GM03348 (cell line): ENCODE results near the gene FRS3.
A peak's percentile ranks its signal among the peaks of the same experiment; 100 is the strongest.

Experiments used
- DNase-seq: peaks from one replicate; pipeline ENCODE4 v3.0.0; 2012; ENCODE audit warnings: low spot score

The FRS3 gene

DNA sequence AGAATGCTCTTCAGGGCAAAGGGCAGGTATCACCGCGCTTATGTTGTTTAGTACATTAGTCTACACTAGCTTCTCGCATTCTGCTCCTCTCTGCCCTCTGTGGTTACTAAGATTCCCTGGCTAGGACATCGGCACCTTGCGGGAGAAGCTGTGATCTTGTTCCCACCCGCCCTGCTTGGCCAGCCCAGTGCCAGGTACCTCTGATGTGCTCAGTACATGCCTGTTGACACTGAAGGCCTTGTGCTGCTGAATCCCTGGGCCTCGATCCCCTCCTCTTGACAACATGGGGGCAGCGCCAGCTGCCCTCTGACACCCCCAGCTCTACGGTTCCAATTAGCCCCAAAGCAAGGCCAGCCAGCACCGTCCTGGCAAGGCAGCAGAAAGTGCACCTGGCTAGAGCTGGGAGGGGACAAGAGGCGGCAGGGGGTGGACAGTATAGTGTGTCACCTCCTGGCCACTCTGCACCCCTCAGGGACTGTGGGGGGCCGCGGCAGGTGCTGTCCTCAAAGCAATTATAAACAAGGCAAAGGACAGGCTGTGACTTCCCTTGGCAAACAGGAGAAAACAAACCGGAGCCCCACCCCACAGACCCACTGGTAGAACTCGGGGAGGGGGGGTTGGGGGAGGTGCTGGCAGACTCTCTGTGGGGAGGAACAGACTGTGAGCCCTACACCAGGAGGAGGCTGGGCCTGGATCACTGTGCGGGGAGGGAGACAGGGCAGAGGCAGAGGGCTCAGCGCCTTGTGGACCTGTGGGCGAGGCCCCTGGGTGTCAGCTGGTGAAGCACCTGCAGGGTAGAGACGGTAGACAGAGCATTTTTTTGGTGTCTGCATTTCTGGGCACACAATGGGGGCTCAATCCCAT lies 51.4 kb downstream of the FRS3 start:
- DNase-seq, result no peak

GRCh38 chr6:41727705-41728072 lies 52.0 kb downstream of the FRS3 start:
- no peak for DNase-seq

DNA sequence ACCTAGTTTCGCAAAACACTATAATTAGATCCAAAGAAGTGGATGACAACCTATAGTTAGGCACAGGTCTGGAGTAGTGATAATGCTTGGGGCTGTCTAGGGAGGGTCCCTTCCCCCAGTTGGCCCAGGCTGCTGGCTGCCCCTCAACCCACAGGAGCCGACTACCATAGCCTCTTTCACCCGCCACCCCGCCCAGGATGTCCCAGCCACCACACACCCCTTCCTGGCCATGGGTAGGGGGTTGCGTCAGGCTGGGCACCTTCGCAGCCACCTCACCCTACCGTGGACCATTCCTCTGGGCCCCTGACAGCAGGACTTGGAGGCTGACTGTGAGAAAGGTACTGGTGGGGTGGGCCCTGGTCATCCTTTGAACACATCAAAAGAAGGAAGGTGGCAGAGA lies 52.8 kb downstream of the FRS3 start:
- no peak for DNase-seq

- no peak for DNase-seq
Observed at GRCh38 chr6:41724586-41725501, 54.9 kb downstream of the FRS3 start.

DNA sequence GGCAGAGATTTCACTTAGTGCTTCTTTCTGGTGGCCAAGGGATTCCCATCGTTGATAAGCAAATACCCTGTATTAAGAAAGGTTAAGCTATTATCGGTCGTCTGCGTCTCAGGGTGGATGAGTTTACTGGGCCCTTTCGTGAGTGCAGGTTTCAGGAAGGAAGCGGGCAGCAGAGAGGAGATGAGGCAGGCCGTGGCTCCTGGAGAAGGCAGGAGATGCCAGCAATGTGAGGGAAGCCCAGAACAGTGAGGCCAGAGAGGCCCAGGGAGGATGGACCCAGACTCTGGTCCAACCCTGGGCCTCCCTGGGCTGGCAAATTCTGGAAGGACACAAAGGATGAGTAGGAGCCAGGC lies 55.5 kb downstream of the FRS3 start:
- no peak for DNase-seq

DNA sequence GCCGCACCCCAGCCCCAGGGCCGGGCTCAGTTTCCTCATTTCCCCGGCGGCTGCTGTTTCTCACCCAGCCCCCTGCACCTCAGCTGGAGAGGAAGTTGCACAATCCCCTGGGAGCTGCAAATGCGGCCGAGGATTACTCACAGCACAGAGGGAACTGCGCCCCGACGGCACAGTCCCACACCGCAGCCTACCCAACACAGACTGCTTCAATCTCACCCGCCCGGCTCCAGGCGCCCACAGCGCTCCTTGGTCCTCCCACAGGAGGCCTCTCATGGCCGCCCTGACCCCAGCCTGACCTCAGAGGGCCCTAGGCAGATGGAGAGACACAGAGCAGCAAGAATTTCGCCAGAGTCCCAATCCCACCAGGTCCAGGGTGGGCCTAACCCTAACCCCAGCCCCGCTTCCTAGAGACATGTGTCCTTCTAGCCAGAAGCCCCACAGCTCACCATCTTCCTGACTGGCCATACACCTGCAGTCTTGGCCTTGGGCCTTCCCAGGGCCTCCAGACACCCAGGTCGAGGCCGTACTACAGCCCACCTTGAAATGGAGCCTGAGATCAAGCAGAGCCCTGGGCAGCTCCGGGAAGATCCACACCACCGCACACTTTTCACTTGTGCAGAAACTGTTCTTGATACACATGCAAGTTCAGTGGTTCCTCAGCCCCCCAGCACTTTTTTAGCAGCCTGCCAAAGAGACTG lies 56.0 kb downstream of the FRS3 start:
- peak; percentile 96 for DNase-seq

DNA sequence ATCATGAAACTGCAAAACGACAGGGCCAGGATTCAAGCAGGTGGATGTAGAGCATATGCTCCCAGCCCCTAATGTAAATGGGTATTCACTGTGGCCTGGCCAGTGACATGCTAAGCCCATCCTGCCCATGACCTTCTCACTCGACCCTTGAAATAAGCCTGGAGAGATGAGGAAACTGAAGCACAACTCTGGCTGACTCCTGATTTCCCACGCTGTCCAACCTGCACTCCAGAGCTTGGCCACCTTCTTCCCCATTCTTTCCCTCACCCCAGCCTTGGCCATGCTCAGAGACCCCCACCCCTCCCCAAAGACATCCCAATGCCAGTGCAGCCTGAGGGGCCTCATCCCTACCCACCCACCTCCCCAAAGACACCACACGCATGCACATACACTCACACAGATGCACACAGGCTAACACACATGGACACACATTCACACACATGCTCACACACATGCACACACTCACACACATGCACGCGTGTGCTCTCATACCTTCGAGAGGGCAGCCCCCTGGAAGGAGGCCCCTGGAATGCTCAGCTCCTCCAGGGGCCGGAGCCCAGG lies 56.7 kb downstream of the FRS3 start:
- DNase-seq, result no peak

DNA sequence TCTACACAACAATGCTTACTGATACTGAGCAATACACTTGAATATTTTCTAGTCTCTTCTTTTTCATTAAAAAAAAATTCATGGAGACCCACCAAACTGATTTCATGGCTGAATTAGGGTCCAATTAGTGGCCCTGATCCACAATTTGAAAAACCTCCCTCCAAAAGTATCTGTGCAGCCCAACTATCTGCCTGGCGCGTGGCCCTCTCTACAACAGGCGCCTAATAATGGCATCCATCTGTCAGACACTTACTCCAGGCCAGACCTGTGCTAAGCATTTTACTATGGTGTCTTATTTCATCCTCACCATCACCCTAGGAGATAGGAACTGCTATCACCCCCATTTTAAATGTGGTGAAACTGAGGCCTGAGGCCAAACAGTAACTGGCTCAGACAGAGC lies 58.3 kb downstream of the FRS3 start:
- DNase-seq, result no peak

DNA sequence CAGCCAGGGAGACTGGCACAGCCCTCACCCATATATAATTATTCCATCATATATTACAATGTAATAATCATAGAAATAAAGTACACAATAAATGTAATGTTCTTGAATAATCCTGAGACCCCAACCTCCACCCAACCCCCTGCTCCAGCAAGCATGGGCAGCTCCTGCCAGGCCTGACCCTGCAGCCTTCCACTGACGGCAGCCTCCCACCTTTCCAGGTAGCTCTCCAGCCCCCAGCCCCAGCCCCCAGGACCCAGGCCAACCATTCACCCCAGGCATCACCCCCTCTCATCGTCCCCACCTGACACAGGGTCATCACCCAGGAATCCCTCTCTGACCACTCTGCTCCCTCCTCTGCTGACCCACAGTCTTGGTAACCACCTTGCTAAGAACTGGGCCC lies 58.9 kb downstream of the FRS3 start:
- DNase-seq, result no peak

GRCh38 chr6:41720262-41720620 lies 59.5 kb downstream of the FRS3 start:
- DNase-seq, result no peak
